ENCODE measurements around the gene HACD2.

The HACD2 gene

GRCh38 chr3:123568034-123568433 lies 16.8 kb downstream of the HACD2 start:
- no peak for DNase-seq

- DNase-seq: no peak
These were observed 20.8 kb downstream of the HACD2 start for GRCh38 chr3:123564056-123564455.

- DNase-seq: no peak
These were observed 22.3 kb downstream of the HACD2 start for GRCh38 chr3:123562547-123562946.

GRCh38 chr3:123561188-123561587 lies 23.7 kb downstream of the HACD2 start:
- no peak for DNase-seq

GRCh38 chr3:123559040-123559861 lies 25.6 kb downstream of the HACD2 start:
- peak in 1 of 2 donors; percentile 67 for DNase-seq

GRCh38 chr3:123553536-123553935 lies 31.3 kb downstream of the HACD2 start:
- DNase-seq: no peak

GRCh38 chr3:123552768-123553167 lies 32.1 kb downstream of the HACD2 start:
- DNase-seq: no peak

- peak in 1 of 2 donors; percentile 19 for DNase-seq
These were observed 32.6 kb downstream of the HACD2 start for GRCh38 chr3:123552095-123552714.

- no peak for DNase-seq
These were observed 36.9 kb downstream of the HACD2 start for GRCh38 chr3:123547881-123548519.

- DNase-seq: no peak
These were observed 38.6 kb downstream of the HACD2 start for GRCh38 chr3:123546133-123546755.

GRCh38 chr3:123543950-123544349 lies 40.9 kb downstream of the HACD2 start:
- DNase-seq: no peak

- no peak for DNase-seq
These were observed 44.6 kb downstream of the HACD2 start for GRCh38 chr3:123540285-123540684.

GRCh38 chr3:123536153-123536895 lies 48.5 kb downstream of the HACD2 start:
- DNase-seq: no peak

- DNase-seq: no peak
These were observed 49.3 kb downstream of the HACD2 start for GRCh38 chr3:123535580-123535979.

- no peak for DNase-seq
These were observed 50.6 kb downstream of the HACD2 start for GRCh38 chr3:123534264-123534663.

GRCh38 chr3:123533554-123534159 lies 51.2 kb downstream of the HACD2 start:
- DNase-seq: no peak

GRCh38 chr3:123528130-123528529 lies 56.7 kb downstream of the HACD2 start:
- no peak for DNase-seq

- no peak for DNase-seq
These were observed 57.8 kb downstream of the HACD2 start for GRCh38 chr3:123527046-123527445.

GRCh38 chr3:123526474-123526873 lies 58.4 kb downstream of the HACD2 start:
- DNase-seq: no peak

- no peak for DNase-seq
These were observed 59.4 kb downstream of the HACD2 start for GRCh38 chr3:123525433-123525832.

- no peak for DNase-seq
These were observed 59.9 kb downstream of the HACD2 start for GRCh38 chr3:123524981-123525380.

- DNase-seq: no peak
These were observed 61.8 kb downstream of the HACD2 start for GRCh38 chr3:123523023-123523412.

All from CD4-positive, alpha-beta T cell treated with Interleukin-1 beta for 1 hour (primary cell).